Peyer's patch (tissue), 4 donors: ENCODE results near the gene VAV2.

Experiments
- POLR2A ChIP-seq, 2 donors: fragments of 450-650 bp; IDR thresholded peaks; one replicate each; pipeline ENCODE4 v1.5.1; 2017; ENCODE audit warnings: antibody characterized with exemption in 2 of 2, mild to moderate bottlenecking in 2 of 2, moderate library complexity in 2 of 2
- TF ChIP-seq, protein P1 (sequence below), 6 experiments: fragments of 450-650 bp in 4 of 6; fragments of 200-600 bp in 2 of 6; sonication (generic) in 1 of 6; IDR thresholded peaks; one replicate each; pipeline ENCODE4 v1.5.1; 2017 to 2019; ENCODE audit warnings: antibody characterized with exemption in 6 of 6, mild to moderate bottlenecking in 3 of 6, moderate library complexity in 1 of 6

- TF ChIP-seq, protein P1, sequence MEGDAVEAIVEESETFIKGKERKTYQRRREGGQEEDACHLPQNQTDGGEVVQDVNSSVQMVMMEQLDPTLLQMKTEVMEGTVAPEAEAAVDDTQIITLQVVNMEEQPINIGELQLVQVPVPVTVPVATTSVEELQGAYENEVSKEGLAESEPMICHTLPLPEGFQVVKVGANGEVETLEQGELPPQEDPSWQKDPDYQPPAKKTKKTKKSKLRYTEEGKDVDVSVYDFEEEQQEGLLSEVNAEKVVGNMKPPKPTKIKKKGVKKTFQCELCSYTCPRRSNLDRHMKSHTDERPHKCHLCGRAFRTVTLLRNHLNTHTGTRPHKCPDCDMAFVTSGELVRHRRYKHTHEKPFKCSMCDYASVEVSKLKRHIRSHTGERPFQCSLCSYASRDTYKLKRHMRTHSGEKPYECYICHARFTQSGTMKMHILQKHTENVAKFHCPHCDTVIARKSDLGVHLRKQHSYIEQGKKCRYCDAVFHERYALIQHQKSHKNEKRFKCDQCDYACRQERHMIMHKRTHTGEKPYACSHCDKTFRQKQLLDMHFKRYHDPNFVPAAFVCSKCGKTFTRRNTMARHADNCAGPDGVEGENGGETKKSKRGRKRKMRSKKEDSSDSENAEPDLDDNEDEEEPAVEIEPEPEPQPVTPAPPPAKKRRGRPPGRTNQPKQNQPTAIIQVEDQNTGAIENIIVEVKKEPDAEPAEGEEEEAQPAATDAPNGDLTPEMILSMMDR (IDR thresholded peaks at IDR 0.05) = no peak
- no peak for TF ChIP-seq POLR2A (IDR thresholded peaks at IDR 0.05)
Observed at GRCh38 chr9:133869674-133870405, 122.3 kb downstream of the VAV2 start.
